Glomerular endothelial cell (primary cell): ENCODE data around the gene SH3PXD2B. TPM values are rescaled to one million over a fixed set of nuclear protein-coding genes. Genes with fewer than 3 reads are reported as not detected.
A peak's percentile ranks its signal among the peaks of the same experiment; 100 is the strongest.

ENCODE experiments used
- DNase-seq: peaks from one replicate; pipeline ENCODE4 v3.0.0-alpha.2; 2011; ENCODE audit warnings: low read depth, low spot score; ENCODE audit errors: extremely low read depth
- total RNA-seq: library from RNA; depleted of rRNA; stranded (reverse); fragments of >200 nt; gene quantifications from 2 replicates; pipeline ENCODE4 v1.2.3, GENCODE V29; 2015

Gene SH3PXD2B
- total RNA-seq, 1 donor from 2014 or later: 44.9 TPM

GRCh38 chr5:172437445-172438318 lies 16.6 kb downstream of the SH3PXD2B start:
- DNase-seq: peak; percentile 98

GRCh38 chr5:172436879-172437369 lies 17.4 kb downstream of the SH3PXD2B start:
- DNase-seq: no peak

- DNase-seq: no peak
These were observed 18.0 kb downstream of the SH3PXD2B start for GRCh38 chr5:172436078-172436878.

GRCh38 chr5:172435362-172436077 lies 18.8 kb downstream of the SH3PXD2B start:
- DNase-seq: no peak

- no peak for DNase-seq
These were observed 20.1 kb downstream of the SH3PXD2B start for GRCh38 chr5:172434251-172434650.

GRCh38 chr5:172433513-172433912 lies 20.8 kb downstream of the SH3PXD2B start:
- no peak for DNase-seq

- no peak for DNase-seq
These were observed 21.3 kb downstream of the SH3PXD2B start for GRCh38 chr5:172433071-172433470.

GRCh38 chr5:172430354-172430753 lies 24.0 kb downstream of the SH3PXD2B start:
- no peak for DNase-seq

GRCh38 chr5:172429201-172429940 lies 25.0 kb downstream of the SH3PXD2B start:
- DNase-seq: no peak

- DNase-seq: no peak
These were observed 25.8 kb downstream of the SH3PXD2B start for GRCh38 chr5:172428224-172429166.

- DNase-seq: no peak
These were observed 27.1 kb downstream of the SH3PXD2B start for GRCh38 chr5:172427202-172427601.

- no peak for DNase-seq
These were observed 28.2 kb downstream of the SH3PXD2B start for GRCh38 chr5:172426086-172426485.

GRCh38 chr5:172425402-172425801 lies 28.9 kb downstream of the SH3PXD2B start:
- DNase-seq: no peak

GRCh38 chr5:172424808-172425207 lies 29.5 kb downstream of the SH3PXD2B start:
- DNase-seq: no peak

- DNase-seq: no peak
These were observed 30.2 kb downstream of the SH3PXD2B start for GRCh38 chr5:172424111-172424490.

- no peak for DNase-seq
These were observed 30.8 kb downstream of the SH3PXD2B start for GRCh38 chr5:172423379-172424110.

GRCh38 chr5:172422255-172422654 lies 32.1 kb downstream of the SH3PXD2B start:
- DNase-seq: no peak

- DNase-seq: no peak
These were observed 33.3 kb downstream of the SH3PXD2B start for GRCh38 chr5:172421020-172421419.
